Renal cortex interstitium (tissue), 11 donors: Measurements from ENCODE around the gene NUP210. TPM values are rescaled to one million over a fixed set of nuclear protein-coding genes. Genes with fewer than 3 reads are reported as not detected.
A peak's percentile ranks its signal among the peaks of the same experiment; 100 is the strongest.

Experiments used
- DNase-seq, 11 donors: peaks; one replicate each; pipeline ENCODE4 v3.0.0-alpha.2; 2013; ENCODE audit warnings: low read depth in 9 of 11, low spot score in 4 of 11; ENCODE audit errors: extremely low read depth in 1 of 11
- polyA plus RNA-seq, 3 donors: library from polyadenylated mRNA; unstranded; fragments of 120-200 nt; gene quantifications; one replicate each; pipeline ENCODE4 v1.2.1, GENCODE V29; 2013; ENCODE audit not compliant: insufficient read length in 3 of 3

The NUP210 gene
- polyA plus RNA-seq, 3 donors, result 24.8 to 30.8 (median 30.0) TPM

- DNase-seq, result no peak
These were observed 4.7 kb downstream of the NUP210 start for GRCh38 chr3:13415236-13415986.

- DNase-seq, result no peak
These were observed 5.9 kb downstream of the NUP210 start for GRCh38 chr3:13414040-13414729.

GRCh38 chr3:13411186-13411860, 8.8 kb downstream of the NUP210 start:
- no peak for DNase-seq

- DNase-seq, result no peak
These were observed 11.2 kb downstream of the NUP210 start for GRCh38 chr3:13408890-13409289.

GRCh38 chr3:13407926-13408325, 12.2 kb downstream of the NUP210 start:
- no peak for DNase-seq

GRCh38 chr3:13407475-13407874, 12.6 kb downstream of the NUP210 start:
- DNase-seq, result no peak

- no peak for DNase-seq
These were observed 13.9 kb downstream of the NUP210 start for GRCh38 chr3:13406190-13406589.

GRCh38 chr3:13405614-13406013, 14.5 kb downstream of the NUP210 start:
- no peak for DNase-seq

- DNase-seq, result no peak
These were observed 15.3 kb downstream of the NUP210 start for GRCh38 chr3:13404626-13405452.

- DNase-seq, result no peak
These were observed 16.3 kb downstream of the NUP210 start for GRCh38 chr3:13403847-13404246.

GRCh38 chr3:13403213-13403819, 16.8 kb downstream of the NUP210 start:
- DNase-seq, result no peak

- DNase-seq, result peak in 1 of 11 donors; percentile 2
These were observed 19.0 kb downstream of the NUP210 start for GRCh38 chr3:13401149-13401548.

GRCh38 chr3:13400114-13400673, 19.9 kb downstream of the NUP210 start:
- no peak for DNase-seq

GRCh38 chr3:13399603-13400002, 20.5 kb downstream of the NUP210 start:
- DNase-seq, result no peak

- no peak for DNase-seq
These were observed 22.8 kb downstream of the NUP210 start for GRCh38 chr3:13397316-13397715.

GRCh38 chr3:13394363-13394762, 25.8 kb downstream of the NUP210 start:
- no peak for DNase-seq

GRCh38 chr3:13393427-13394360, 26.4 kb downstream of the NUP210 start:
- DNase-seq, result peak in 1 of 11 donors; percentile 12

- DNase-seq, result no peak
These were observed 28.8 kb downstream of the NUP210 start for GRCh38 chr3:13391308-13391707.
